Muscle layer of duodenum (tissue), 2 donors: Measurements from ENCODE around the gene PCCB.
A peak's percentile ranks its signal among the peaks of the same experiment; 100 is the strongest.
"Not testable (repeated sequence)": the region's sequence is repeated elsewhere in the genome, so short reads cannot be mapped to it uniquely, and the experiment has no call there.

Experiments
- H3K27ac ChIP-seq: one replicate; pipeline ENCODE4 v1.7.0; 2013; ENCODE audit warnings: mild to moderate bottlenecking, low read length
- H3K27me3 ChIP-seq: one replicate; pipeline ENCODE4 v1.7.0; 2013; ENCODE audit warnings: low read depth, mild to moderate bottlenecking, control low read depth, low read length
- H3K36me3 ChIP-seq, 2 donors: one replicate each; pipeline ENCODE4 v1.7.0; 2013; ENCODE audit warnings: low read length in 2 of 2, control low read depth in 1 of 2, mild to moderate bottlenecking in 1 of 2; ENCODE audit not compliant: insufficient read depth in 2 of 2, control insufficient read depth in 1 of 2
- H3K4me1 ChIP-seq, 2 donors: one replicate each; pipeline ENCODE4 v1.7.0; 2013; ENCODE audit warnings: low read length in 2 of 2, mild to moderate bottlenecking in 2 of 2, control low read depth in 1 of 2, moderate library complexity in 1 of 2; ENCODE audit not compliant: insufficient read depth in 2 of 2, control insufficient read depth in 1 of 2
- H3K4me3 ChIP-seq, 2 donors: one replicate each; pipeline ENCODE4 v1.7.0; 2013; ENCODE audit warnings: low read length in 2 of 2, low read depth in 1 of 2, mild to moderate bottlenecking in 1 of 2
- H3K9me3 ChIP-seq, 2 donors: one replicate each; pipeline ENCODE4 v1.7.0; 2013; ENCODE audit warnings: low read length in 2 of 2, control low read depth in 1 of 2, mild to moderate bottlenecking in 1 of 2; ENCODE audit not compliant: control insufficient read depth in 1 of 2
- donor health status: healthy.

The PCCB gene

GRCh38 chr3:136263251-136263650 is 13.1 kb downstream of the PCCB start:
- Histone ChIP-seq H3K4me1 (no peaks in the 10 kb centered on the region), H3K4me3 (no peak overlapping the region), H3K36me3 (peaks cover 34 to 46% of the 10 kb centered on the region in 2 donors), H3K27me3 (no peaks in the 10 kb centered on the region), H3K9me3 (no peaks in the 10 kb centered on the region), H3K27ac (no peak overlapping the region)

GRCh38 chr3:136266468-136267125 is 16.5 kb downstream of the PCCB start:
- H3K27ac ChIP-seq, H3K27me3 ChIP-seq, H3K4me1 ChIP-seq, H3K4me3 ChIP-seq, H3K9me3 ChIP-seq: not testable (repeated sequence)
- peaks cover 15 to 31% of the 10 kb centered on the region in 2 donors for H3K36me3 ChIP-seq

- Histone ChIP-seq H3K36me3 (peaks cover 10 to 25% of the 10 kb centered on the region in 2 donors), H3K4me1 (no peaks in the 10 kb centered on the region)
These were observed 17.1 kb downstream of the PCCB start for GRCh38 chr3:136267235-136267634.

GRCh38 chr3:136270179-136270578 is 20.0 kb downstream of the PCCB start:
- Histone ChIP-seq H3K4me1 (no peaks in the 10 kb centered on the region), H3K27me3 (no peaks in the 10 kb centered on the region), H3K4me3 (no peak overlapping the region), H3K27ac (no peak overlapping the region), H3K36me3 (peaks cover 5 to 16% of the 10 kb centered on the region in 2 donors), H3K9me3 (no peaks in the 10 kb centered on the region)

More at GRCh38 chr3:136267235-136267634, 17.1 kb downstream of the PCCB start:
- Histone ChIP-seq H3K4me3 (no peak overlapping the region), H3K9me3 (no peaks in the 10 kb centered on the region), H3K27me3 (no peaks in the 10 kb centered on the region), H3K27ac (no peak overlapping the region)

- H3K27ac ChIP-seq, H3K27me3 ChIP-seq, H3K4me3 ChIP-seq, H3K4me1 ChIP-seq, H3K9me3 ChIP-seq: not testable (repeated sequence)
- peaks cover 0 to 19% of the 10 kb centered on the region in 2 donors for H3K36me3 ChIP-seq
These were observed 21.5 kb downstream of the PCCB start for GRCh38 chr3:136271626-136272025.

GRCh38 chr3:136276049-136276755 is 26.1 kb downstream of the PCCB start:
- H3K9me3 ChIP-seq, result peaks cover 8 to 14% of the 10 kb centered on the region in 2 donors
- H3K4me3 ChIP-seq, result no peak overlapping the region
- H3K27me3 ChIP-seq, result no peaks in the 10 kb centered on the region
- peaks cover 0 to 44% of the 10 kb centered on the region in 2 donors for H3K36me3 ChIP-seq
- H3K27ac ChIP-seq, result no peak overlapping the region
- H3K4me1 ChIP-seq, result no peaks in the 10 kb centered on the region

- no peak overlapping the region for H3K4me3 ChIP-seq
- peaks cover 0 to 45% of the 10 kb centered on the region in 2 donors for H3K36me3 ChIP-seq
- H3K9me3 ChIP-seq, result peaks cover 8 to 14% of the 10 kb centered on the region in 2 donors
- no peaks in the 10 kb centered on the region for H3K4me1 ChIP-seq
- H3K27ac ChIP-seq, result no peak overlapping the region
- H3K27me3 ChIP-seq, result no peaks in the 10 kb centered on the region
These were observed 27.0 kb downstream of the PCCB start for GRCh38 chr3:136277115-136277514.

GRCh38 chr3:136277634-136278033 is 27.5 kb downstream of the PCCB start:
- Histone ChIP-seq H3K4me1 (peaks cover 0 to 3% of the 10 kb centered on the region in 2 donors), H3K36me3 (peaks cover 0 to 45% of the 10 kb centered on the region in 2 donors), H3K27me3 (no peaks in the 10 kb centered on the region), H3K4me3 (no peak overlapping the region), H3K9me3 (peaks cover 8 to 14% of the 10 kb centered on the region in 2 donors), H3K27ac (no peak overlapping the region)

GRCh38 chr3:136279092-136279491 is 29.0 kb downstream of the PCCB start:
- Histone ChIP-seq H3K27me3 (no peaks in the 10 kb centered on the region), H3K4me1 (peaks cover 0 to 14% of the 10 kb centered on the region in 2 donors), H3K4me3 (no peak overlapping the region), H3K9me3 (peaks cover 8 to 14% of the 10 kb centered on the region in 2 donors), H3K27ac (no peak overlapping the region), H3K36me3 (peaks cover 4 to 51% of the 10 kb centered on the region in 2 donors)

GRCh38 chr3:136280961-136281360 is 30.8 kb downstream of the PCCB start:
- Histone ChIP-seq H3K27ac (no peak overlapping the region), H3K9me3 (peaks cover 8 to 14% of the 10 kb centered on the region in 2 donors), H3K4me1 (peaks cover 0 to 14% of the 10 kb centered on the region in 2 donors), H3K4me3 (peak overlapping the region in 1 of 2 donors; percentile 26), H3K27me3 (no peaks in the 10 kb centered on the region), H3K36me3 (peaks cover 12 to 68% of the 10 kb centered on the region in 2 donors)

- peaks cover 12 to 67% of the 10 kb centered on the region in 2 donors for H3K36me3 ChIP-seq
- peaks cover 8 to 14% of the 10 kb centered on the region in 2 donors for H3K9me3 ChIP-seq
- no peaks in the 10 kb centered on the region for H3K27me3 ChIP-seq
- no peak overlapping the region for H3K27ac ChIP-seq
- no peak overlapping the region for H3K4me3 ChIP-seq
- peaks cover 0 to 14% of the 10 kb centered on the region in 2 donors for H3K4me1 ChIP-seq
These were observed 31.9 kb downstream of the PCCB start for GRCh38 chr3:136281966-136282520.
